GM21515 (cell line): ENCODE measurements around the gene SARS1.
"Not testable (repeated sequence)": the region's sequence is repeated elsewhere in the genome, so short reads cannot be mapped to it uniquely, and the experiment has no call there.

ENCODE experiments used
- ATAC-seq: cut with Tn5 transposase; IDR thresholded peaks from one replicate; pipeline ENCODE4 v1.9.1; 2021; ENCODE audit not compliant: unreplicated experiment

The SARS1 gene

DNA sequence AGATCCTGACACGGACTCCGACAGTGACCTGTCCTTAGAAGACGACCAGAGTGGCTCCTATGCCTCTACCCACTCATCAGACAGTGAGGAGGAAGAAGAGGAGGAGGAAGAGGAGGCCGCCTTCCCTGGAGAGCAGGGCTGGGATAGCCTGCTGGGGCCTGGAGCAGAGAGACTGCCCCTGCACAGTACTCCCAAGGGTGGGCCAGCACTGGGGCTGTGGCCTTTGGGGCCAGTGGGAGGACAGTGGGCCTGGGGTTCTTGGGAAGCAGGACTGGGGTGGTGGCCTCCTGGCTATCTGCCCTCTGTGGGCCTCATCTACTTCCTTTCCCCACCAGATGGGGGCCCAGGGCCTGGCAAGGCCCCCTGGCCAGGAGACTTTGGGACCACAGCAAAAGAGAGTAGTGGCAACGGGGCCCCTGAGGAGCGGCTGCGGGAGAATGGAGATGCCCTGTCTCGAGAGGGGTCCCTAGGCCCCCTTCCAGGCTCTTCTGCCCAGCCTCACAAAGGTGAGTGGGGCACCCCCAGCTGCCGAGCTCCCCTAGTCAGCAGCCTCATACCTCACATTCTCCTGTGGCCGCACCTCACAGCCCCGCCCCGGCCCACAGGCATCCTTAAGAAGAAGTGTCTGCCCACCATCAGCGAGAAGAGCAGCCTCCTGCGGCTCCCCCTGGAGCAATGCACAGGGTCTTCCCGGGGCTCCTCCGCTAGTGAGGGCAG lies 59.3 kb downstream of the SARS1 start:
- no peak for ATAC-seq

DNA sequence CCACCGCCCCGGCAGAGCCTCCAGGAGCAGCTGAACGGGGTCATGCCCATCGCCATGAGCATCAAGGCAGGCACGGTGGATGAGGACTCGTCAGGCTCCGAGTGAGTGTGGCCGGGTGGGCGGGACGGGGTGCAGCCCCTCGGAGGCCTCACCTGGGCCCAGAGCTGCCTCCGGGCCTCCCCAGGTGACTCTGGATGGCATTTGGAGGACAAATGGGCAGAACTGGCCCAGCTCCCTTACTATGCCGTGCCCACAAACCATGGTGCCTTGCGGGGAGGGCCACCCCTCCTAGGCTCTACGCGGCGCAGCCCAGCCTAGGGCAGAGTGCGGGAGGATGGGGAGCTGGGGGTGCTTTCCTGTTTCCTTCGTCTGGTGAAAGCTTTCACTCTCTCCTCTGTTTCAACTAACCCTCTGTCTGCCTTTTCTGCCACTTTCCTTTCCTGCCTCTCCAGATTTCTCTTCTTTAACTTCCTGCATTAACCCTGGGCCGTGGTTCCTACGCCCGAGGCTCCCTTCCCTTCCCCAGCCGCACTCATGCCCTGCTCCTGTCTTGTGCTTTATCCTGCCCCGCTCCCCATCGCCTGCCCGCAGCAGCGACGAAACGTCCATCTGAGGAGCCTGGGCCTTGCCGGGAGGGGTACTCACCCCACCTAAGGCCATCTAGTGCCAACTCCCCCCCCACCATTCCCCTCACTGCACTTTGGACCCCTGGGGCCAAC lies 60.0 kb downstream of the SARS1 start:
- ATAC-seq: no peak

DNA sequence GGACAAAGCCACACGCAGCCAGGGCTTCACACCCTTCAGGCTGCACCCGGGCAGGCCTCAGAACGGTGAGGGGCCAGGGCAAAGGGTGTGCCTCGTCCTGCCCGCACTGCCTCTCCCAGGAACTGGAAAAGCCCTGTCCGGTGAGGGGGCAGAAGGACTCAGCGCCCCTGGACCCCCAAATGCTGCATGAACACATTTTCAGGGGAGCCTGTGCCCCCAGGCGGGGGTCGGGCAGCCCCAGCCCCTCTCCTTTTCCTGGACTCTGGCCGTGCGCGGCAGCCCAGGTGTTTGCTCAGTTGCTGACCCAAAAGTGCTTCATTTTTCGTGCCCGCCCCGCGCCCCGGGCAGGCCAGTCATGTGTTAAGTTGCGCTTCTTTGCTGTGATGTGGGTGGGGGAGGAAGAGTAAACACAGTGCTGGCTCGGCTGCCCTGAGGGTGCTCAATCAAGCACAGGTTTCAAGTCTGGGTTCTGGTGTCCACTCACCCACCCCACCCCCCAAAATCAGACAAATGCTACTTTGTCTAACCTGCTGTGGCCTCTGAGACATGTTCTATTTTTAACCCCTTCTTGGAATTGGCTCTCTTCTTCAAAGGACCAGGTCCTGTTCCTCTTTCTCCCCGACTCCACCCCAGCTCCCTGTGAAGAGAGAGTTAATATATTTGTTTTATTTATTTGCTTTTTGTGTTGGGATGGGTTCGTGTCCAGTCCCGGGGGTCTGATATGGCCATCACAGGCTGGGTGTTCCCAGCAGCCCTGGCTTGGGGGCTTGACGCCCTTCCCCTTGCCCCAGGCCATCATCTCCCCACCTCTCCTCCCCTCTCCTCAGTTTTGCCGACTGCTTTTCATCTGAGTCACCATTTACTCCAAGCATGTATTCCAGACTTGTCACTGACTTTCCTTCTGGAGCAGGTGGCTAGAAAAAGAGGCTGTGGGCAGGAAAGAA lies 61.1 kb downstream of the SARS1 start:
- no peak for ATAC-seq

DNA sequence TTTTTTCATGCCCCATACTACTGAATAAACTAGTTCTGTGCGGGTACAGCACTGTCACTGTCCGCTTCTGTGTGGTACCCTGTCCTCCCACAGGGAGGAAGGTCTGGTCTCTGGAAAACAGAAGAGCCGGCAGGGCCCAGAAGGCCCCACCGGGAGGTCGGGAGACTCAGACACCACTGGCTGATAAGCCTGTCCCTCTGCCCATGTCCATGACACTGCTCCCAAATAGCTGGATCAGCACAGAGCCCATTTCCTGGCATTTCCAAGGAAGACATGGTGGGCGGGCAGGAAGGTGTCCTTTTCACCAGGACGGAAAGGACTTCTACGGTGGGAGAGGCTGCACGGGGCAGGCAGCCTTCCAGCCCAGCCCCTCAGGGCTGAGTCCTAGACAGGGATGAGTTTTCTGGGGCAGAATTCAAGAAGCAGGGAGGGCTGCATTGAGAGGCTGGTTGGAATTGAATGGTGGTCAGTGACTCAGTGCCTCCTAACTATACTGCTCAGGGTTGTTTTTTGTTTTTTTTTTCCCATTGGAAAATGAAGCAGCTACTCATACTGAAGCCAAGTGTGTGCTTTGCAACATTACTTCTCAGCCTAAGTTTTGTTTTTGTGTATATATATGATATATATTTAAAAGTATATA lies 62.1 kb downstream of the SARS1 start:
- no peak for ATAC-seq

DNA sequence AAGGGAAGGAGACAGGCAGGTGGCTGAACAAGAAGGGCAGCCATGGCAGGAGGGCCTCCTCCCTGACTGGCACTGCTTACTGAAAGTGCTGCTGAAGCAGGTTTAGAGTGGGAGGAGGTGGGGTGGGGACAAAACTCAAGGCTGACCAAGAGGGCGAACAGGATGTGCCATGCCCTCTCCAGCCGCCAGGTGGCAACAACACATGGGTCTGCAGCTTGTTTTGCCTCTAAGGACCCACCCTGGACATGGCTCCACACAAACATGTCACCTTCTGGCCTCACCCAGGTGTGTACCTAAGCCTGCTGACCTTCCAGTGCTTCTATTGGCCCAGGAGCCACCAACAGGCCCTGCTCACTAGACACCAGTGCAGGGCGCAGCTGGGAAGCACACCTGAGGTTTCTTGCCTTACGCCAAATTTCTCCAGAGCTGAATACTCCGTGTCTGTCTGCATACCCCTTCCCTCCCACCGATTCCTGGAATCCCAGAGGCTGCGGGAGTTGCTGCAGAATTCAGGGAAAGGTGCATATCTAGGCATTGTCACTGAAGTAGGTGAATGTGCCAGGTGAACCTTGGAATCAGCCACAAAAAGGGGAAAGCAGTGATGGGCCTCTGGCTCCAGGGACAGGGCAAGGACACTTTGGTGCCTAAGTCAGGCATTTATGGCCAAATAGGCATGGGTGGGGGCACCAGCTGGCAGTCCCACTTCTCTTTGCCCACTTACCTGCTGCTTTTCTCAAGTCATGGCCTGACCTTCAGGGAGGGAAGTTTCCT lies 63.9 kb downstream of the SARS1 start:
- peak; percentile 79 for ATAC-seq

DNA sequence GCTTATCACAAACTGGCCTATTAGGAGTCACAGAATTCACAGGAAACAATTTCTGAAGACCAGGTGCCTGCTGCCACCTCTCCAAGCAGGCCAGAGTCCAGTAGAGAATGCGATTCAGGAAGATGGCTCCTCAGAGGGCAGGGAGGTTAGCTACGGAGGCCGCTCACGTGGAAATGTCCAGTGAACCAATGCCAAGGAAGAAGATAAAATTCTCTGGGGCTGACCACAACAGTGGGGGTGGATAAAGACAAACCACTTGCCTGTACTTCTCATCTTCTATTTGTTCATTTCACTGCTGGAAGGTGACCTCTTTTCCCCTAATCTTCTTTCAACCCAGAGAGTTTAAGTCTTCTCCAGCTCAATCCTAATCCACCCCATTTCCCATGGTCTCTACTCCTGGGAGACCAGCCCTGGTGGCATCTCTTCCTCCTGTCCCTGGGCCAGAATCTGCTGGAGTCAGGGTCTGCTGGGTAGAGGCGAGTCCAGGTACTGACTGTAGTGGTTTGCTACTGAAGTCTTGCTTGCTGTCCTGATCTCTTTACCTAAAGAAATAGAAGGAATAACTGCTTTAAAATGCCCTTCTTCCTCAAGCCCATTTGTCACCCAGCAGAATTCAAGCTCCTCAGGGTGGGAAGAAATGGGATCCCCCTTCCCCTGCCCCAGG lies 66.0 kb downstream of the SARS1 start:
- no peak for ATAC-seq

DNA sequence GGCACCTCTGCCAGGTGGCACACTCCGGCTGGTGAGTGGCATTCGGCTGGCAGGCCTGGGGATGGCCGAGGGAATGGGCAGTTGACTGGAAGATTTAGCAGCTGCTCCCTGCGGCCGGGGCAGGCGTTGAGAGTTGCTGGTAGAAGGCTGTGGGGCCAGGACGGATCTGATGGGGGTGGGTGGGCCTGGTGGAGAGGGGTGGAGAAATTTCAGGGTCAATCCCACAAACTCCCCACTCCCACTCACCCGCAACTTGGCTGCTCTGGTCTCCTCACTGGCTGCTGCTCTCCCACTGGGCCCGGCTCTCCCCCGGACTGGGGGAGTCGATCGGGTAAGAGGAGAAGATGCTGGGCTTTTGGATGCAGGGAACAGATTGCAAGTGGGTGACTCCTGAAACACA lies 67.1 kb downstream of the SARS1 start:
- ATAC-seq: no peak

DNA sequence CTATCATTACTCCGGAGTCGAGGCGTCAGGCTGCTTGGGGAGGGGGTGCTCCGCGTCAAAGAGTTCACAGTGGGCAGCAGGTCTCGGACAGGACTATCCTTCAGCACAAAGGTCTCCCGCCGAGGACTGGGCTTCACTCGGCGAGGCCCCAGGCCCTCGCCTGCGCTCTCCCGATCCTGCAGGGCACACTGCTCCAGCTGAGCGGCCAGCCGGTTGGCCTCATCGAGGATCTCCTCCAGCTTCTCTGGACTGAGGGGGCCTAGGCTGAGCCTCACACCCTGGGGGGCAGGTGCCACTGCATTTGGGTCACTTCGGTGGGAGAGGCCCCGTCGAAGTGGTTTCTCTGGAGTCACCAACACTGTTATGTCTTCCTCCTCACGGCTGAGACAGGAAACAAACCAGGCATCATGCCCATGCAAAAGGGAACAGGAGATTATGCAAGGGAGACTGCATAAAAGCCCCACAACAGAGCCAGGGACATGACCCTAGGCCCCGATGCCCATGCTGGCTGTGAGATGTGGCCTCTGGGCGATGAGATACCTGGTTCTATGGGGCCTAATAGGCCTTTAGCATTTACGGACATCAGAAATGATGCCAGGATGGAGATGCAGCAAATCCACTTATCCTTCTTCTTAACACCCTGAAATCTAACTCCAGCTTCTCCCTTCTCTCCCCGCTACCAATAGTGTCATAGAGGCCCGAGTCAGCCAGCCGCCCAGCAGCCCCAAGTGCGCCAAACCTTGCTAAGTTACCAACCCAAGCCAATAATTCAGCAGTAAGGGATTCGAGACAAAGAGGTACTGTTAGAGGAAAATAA lies 68.2 kb downstream of the SARS1 start:
- no peak for ATAC-seq

DNA sequence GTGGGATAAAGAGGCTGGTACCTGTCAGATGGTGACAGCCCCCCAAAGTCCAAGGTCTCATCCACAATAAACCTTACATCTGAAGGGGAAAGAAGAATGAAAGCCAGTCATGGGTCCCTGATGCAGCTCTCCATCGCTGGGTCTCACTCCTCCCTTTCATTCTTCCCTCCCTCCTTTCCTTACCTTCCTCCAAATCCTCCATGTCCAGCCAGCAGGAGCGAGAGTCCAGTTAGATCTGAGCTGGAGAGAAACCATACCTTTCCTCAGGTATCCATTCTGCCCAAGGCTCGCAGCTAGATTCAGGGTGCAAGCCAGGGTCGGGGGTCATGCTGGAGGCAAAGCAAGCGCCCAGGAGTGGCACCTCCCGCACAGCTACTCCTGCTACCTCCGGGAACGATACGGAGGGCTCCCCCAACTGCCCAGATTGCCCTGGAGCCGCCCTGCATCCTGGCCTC lies 68.8 kb downstream of the SARS1 start:
- ATAC-seq: no peak

DNA sequence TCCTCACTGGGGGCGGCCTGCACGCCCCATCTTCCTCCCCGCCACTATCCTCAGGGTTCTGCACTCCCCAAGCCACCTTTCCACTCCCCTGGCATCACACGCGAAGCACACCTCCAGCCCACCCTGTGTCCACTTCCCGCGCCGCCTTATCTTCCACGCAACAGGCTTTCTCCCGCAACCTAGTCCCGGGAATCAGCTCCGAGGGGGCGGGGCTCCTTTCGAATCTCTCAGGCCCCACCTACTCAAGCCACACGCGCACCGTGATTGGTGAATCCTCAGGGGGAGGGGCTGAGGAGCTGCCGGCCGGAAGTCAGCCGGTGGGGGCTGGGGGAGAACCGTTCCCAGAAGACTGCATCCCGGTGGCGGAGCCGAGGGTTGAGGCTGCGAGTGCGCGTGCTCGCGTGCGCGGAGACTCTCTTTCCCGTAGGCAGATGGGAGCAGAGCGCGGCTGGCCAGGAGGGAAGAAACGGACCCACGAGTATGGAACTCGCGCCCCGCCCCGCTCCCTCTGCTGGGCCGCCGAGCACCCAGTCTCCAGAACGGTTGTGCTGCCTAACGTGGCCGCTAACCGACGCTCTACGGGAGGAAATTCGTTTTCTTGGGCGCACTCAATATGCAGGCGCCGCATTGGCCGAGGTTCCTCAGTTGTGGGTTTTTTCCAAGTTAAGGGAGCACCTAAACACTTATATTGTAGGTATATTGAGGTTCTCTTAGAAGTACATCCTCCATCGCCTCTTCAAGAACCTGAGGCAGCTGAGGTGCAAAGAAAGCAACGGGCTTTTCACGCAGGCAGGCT lies 69.4 kb downstream of the SARS1 start, which contains the start of gene PSRC1:
PSRC1 (minus strand) TSS at position 194 of the 796 bp plus-strand sequence.
- ATAC-seq: peak; percentile 94

DNA sequence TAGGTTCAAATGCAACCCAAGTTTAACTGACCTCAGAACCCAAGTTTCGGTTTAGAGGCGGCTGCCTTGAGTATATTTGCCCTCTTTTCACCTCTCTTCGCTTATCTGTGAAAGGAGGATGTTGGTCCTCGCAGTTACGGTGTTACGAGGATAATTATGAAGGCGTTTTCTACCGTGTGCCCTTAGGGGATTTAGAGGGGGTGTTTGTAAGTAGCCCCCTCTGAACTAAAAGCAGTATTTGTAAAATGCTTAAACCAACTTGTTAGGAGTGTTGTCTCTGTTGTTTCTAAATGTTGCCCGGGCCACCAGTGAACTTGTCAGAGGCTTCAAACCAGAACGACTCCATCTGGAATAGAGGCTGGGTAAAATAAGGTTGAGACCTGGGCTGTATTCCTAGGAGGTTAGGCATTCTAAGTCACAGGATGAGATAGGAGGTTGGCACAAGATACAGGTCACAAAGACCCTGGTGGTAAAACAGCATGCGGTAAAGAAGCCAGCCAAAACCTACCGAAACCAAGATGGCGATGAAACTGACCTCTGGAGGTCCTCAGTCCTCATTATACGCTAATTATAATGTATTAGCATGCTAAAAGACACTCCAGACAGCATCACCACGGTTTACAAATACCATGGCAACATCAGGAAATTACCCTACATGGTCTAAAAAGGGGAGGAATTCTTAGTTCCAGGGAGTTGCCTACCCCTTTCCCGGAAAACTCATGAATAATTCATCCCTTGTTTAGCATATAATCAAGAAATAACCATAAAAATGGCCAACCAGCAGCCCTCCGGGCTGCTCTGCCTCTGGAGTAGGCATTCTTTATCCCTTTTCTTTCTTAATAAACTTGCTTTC lies 70.3 kb downstream of the SARS1 start:
- ATAC-seq: no peak

DNA sequence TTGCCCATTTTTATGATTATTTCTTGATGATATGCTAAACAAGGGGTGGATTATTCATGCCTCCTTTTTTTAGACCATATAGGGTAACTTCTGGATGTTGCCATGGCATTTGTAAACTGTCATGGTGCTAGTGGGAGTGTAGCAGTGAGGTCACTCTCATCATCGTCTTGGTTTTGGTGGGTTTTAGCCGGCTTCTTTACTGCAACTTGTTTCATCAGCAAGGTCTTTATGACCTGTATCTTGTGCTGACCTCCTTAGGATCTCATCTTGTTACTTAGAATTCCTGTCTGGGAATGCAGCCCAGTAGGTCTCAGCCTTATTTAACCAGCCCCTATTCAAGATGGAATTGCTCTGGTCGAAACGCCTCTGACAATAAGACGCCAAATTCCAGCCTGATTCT lies 73.0 kb downstream of the SARS1 start:
- ATAC-seq: not testable (repeated sequence)
